WI38 (cell line): ENCODE results near the gene SUPT6H.
"Not testable (repeated sequence)": the region's sequence is repeated elsewhere in the genome, so short reads cannot be mapped to it uniquely, and the experiment has no call there.

Source experiments
- H3K4me3 ChIP-seq: 2 replicates; pipeline ENCODE4 v1.5.1; 2011; ENCODE audit warnings: low read depth, mild to moderate bottlenecking, control low read depth, low read length
- TF ChIP-seq, protein P1 (sequence below): IDR thresholded peaks from 2 replicates; pipeline ENCODE4 v1.5.1; 2012; ENCODE audit warnings: low read depth, mild to moderate bottlenecking, control low read depth, low read length

Gene SUPT6H

GRCh38 chr17:28720247-28720996, 58.4 kb downstream of the SUPT6H start:
- peak overlapping the region; percentile 98 for H3K4me3 ChIP-seq
- TF ChIP-seq, protein P1, sequence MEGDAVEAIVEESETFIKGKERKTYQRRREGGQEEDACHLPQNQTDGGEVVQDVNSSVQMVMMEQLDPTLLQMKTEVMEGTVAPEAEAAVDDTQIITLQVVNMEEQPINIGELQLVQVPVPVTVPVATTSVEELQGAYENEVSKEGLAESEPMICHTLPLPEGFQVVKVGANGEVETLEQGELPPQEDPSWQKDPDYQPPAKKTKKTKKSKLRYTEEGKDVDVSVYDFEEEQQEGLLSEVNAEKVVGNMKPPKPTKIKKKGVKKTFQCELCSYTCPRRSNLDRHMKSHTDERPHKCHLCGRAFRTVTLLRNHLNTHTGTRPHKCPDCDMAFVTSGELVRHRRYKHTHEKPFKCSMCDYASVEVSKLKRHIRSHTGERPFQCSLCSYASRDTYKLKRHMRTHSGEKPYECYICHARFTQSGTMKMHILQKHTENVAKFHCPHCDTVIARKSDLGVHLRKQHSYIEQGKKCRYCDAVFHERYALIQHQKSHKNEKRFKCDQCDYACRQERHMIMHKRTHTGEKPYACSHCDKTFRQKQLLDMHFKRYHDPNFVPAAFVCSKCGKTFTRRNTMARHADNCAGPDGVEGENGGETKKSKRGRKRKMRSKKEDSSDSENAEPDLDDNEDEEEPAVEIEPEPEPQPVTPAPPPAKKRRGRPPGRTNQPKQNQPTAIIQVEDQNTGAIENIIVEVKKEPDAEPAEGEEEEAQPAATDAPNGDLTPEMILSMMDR = no peak; the same call in 1 of the 2 replicates

- peak overlapping the region; percentile 98 for H3K4me3 ChIP-seq
These were observed 59.0 kb downstream of the SUPT6H start for GRCh38 chr17:28720997-28721329.

GRCh38 chr17:28722417-28723158, 60.6 kb downstream of the SUPT6H start:
- no peak overlapping the region for H3K4me3 ChIP-seq

DNA sequence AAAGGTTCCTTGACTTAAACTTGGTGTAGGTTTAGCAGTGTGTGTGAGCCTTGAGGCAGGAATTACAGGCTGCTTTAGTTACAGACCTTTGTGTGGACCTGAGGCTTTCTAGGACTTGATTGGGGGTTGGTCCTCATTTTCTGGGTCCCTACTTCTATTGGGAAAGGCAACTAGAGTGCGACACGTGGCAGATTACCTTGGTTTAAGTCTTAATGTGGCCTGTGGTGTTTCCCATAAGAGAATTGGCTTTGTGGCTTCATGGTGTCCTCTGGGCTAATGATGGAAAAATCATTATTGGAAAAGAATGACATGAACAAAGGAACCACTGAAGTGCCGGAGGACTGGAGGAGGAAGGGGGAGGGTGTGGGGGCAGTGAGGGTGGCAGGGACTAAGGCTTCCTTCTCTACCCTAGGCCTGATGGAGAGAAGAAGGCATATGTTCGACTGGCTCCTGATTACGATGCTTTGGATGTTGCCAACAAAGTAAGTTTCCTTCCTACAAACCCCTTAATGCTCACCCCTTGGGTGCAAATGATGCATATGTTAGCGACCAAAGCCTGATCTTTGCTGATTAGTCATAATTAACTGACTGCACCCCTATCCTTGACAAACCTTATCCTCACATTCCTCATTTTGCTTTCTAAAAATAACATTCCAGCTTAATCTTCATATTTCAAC, 61.3 kb downstream of the SUPT6H start:
- TF ChIP-seq, protein P1 = no peak
- no peak overlapping the region for H3K4me3 ChIP-seq

More at GRCh38 chr17:28722417-28723158, 60.6 kb downstream of the SUPT6H start:
- TF ChIP-seq, protein P1 = no peak

DNA sequence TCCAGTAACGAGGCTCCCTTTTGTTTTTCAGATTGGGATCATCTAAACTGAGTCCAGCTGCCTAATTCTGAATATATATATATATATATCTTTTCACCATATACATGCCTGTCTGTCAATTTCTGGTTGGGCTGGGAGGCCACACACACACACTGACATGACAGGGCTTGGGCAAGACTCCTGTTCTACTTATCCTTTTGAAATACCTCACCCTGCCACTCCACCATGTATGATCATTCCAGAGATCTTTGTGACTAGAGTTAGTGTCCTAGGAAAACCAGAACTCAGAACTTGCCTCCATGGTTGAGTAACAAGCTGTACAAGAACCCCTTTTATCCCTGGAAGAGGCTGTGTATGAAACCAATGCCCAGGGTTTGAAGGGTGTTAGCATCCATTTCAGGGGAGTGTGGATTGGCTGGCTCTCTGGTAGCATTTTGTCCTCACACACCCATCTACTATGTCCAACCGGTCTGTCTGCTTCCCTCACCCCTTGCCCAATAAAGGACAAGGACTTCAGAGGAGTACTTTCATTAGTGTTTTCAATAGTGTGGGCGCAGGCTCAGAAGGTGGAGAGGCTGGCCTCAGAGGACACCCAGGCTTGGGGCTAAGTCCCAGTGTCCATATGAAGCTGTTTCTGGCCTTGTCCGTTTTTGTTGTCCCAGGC, 62.0 kb downstream of the SUPT6H start:
- not testable (repeated sequence) for H3K4me3 ChIP-seq

DNA sequence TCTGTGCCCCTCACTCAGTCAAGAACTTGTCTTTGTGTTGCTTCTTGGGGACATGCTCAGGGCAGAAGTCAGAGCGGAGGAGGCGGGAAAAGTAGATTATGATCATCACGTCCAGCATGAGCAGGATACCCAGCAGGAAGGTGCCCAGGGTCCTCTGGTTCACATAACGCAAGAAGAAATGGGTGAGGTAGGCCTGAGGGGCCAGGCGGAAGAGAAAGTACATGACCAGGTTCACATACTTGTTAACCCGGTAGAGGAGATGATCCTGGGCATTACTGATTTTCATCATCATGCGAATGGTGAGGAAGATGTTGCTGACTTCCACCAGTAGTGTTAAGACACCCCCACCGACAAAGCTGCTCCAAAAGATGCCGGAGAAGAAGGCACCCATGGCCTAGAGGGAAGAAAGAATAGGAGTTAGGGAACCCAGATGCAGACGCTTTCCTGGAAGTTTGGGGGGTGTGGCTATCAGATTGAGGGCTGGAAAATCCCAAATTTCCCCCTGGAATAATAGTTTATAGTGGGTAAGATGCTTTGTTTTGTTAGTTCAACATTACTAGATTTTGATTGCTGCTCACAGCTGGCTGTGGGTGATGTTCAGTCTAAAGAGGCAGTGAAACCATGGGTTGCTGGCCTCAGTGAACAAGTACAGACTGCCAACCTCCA, 62.6 kb downstream of the SUPT6H start:
- no peak overlapping the region for H3K4me3 ChIP-seq
- TF ChIP-seq, protein P1 = no peak

DNA sequence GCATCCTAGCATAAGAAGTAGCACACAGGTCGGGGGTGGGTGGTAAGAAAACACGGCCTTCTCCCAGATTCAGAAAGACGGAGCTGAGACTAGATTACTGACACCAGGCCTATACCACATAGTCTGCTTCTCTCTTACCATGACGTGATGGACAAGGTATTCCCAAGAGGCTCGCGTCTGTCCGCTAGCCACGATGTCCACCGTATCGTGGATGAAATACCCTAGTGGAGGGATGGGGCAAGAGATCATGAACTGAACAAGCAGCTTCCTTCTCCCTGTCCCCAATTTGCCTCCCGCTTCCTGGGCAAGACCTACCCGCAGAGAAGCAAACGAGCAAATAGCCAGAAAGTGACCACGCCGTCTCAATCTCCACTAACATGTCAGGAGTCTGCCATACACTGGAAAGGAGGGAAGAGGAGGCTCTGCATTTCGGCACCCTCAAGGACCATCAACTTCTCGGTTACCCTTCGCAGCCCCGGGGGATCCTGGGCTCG, 63.2 kb downstream of the SUPT6H start:
- TF ChIP-seq, protein P1 = no peak
- H3K4me3 ChIP-seq = peak overlapping the region; percentile 65
